ENCODE measurements around the gene ZNF554.
A peak's percentile ranks its signal among the peaks of the same experiment; 100 is the strongest.

The ZNF554 gene

DNA sequence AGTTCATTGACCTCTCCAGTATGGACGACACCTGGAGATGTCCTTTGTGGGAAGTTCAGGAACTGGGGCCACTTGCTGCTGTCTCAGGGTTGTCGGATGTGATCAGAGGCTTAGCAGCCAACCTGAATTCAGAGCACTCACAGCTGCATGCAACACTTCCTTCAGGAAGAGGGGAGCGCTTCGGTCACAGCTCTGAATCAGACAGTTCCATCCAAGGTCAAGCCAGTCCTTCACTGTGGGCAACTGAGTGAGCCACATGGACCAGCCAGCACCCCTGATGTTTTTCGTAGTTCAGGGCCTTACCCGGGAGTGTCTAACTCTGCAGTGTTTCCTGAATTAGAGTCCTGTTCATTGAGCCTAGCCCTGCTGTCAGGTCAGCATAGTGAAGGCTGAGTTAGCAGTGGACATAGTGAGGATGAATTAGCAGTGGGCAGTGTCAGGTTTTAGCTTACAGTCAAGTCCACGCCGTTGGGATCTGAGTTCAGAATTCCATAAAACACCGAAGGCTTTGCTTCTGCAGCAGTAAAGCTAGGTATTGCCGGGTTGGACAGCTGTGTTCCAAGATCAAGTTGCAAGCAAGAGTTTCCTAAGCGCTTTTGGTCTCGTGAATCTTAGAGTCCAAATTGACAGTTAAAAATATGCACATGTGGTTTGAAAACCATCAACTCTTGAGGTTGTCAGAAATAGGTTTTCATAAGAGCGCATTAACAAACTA, 26.7 kb downstream of the ZNF554 start:
- no peak overlapping the region for H3K4me3 ChIP-seq (ENCODE audit: low read length)
- TF ChIP-seq ZNF274 (IDR thresholded peaks at IDR 0.05; ENCODE audit: low read depth, low read length) = no peak

DNA sequence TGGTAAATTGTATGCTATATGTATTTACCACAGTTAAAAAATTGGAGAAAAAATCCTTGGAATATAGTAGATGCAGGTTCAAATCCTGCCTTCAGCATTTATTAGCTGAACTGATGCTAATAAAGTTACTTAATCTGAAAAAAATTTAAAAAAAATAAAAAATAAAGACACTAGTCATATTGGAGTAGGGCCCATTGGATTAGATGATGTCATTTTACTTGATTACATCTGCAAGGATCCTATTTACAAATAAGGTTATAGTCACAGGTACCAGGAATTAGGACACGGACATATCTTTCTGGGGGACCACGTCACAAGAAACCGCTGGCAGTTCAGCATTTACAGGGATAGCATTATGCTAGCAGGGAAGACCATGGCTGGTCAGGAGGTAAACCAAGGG, 27.8 kb downstream of the ZNF554 start:
- TF ChIP-seq ZNF274 (IDR thresholded peaks at IDR 0.05; ENCODE audit: low read depth, low read length) = no peak
- H3K4me3 ChIP-seq (ENCODE audit: low read length) = no peak overlapping the region

DNA sequence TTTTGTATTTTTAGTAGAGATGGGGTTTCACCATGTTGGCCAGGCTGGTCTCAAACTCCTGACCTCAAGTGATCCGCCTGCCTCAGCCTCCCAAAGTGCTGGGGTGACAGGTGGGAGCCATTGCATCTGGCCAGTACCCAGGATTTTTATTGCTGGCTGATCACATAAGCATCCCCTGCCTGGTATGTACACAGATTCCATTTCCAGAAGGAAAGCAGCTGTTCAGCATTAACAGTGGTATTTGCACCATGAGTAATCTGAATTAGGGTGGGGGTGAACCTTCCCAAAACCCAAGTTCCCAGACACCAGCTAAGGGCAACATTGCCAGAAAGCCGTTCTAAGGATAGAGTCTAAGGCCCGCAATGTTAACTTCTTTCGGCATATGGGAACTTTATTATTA, 28.9 kb downstream of the ZNF554 start:
- no peak overlapping the region for H3K4me3 ChIP-seq (ENCODE audit: low read length)
- no peak for TF ChIP-seq ZNF274 (IDR thresholded peaks at IDR 0.05; ENCODE audit: low read depth, low read length)

DNA sequence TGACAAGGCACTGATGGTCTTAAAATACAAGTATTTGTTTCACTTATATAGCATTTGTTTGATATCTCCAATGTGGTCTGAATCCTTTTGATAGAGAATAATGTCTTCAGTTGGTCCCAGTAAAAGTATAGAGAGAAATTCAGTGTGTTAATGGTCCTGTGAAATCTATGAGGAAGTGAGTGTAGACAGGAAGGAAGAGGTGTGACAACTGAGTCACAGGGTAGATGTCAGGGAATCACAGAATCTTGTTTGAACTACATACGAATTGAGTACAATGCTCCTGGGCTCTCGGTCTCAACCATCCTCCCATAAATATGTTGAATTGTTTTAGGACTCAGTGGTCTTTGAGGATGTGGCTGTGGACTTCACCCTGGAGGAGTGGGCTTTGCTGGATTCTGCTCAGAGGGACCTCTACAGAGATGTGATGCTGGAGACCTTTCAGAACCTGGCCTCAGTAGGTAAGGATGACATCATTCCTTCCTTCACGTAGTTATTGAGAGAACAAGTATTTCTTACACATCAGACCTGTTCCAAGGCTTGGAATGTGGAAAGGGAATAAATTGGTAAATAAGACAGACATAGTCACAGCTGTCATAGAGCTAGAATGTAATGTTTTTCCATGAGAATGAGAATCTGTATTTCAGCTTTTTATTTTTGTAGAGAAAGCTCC, 30.7 kb downstream of the ZNF554 start:
- no peak overlapping the region for H3K4me3 ChIP-seq (ENCODE audit: low read length)
- TF ChIP-seq ZNF274 (IDR thresholded peaks at IDR 0.05; ENCODE audit: low read depth, low read length) = no peak

DNA sequence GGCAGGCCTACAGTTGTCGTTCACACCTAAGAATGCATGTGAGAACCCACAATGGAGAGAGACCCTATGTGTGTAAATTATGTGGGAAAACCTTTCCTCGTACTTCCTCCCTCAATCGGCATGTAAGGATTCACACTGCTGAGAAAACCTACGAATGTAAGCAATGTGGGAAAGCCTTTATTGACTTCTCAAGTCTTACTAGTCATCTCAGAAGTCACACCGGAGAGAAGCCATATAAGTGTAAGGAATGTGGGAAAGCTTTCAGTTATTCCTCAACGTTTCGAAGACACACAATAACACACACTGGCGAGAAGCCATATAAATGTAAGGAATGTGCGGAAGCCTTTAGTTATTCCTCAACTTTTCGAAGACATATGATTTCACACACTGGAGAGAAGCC, 32.9 kb downstream of the ZNF554 start:
- H3K4me3 ChIP-seq (ENCODE audit: low read length) = no peak overlapping the region
- 0 out of 2 replicates have a peak, but pooled peaks have one; percentile 14 for TF ChIP-seq ZNF274 (IDR thresholded peaks at IDR 0.05; ENCODE audit: low read depth, low read length)

DNA sequence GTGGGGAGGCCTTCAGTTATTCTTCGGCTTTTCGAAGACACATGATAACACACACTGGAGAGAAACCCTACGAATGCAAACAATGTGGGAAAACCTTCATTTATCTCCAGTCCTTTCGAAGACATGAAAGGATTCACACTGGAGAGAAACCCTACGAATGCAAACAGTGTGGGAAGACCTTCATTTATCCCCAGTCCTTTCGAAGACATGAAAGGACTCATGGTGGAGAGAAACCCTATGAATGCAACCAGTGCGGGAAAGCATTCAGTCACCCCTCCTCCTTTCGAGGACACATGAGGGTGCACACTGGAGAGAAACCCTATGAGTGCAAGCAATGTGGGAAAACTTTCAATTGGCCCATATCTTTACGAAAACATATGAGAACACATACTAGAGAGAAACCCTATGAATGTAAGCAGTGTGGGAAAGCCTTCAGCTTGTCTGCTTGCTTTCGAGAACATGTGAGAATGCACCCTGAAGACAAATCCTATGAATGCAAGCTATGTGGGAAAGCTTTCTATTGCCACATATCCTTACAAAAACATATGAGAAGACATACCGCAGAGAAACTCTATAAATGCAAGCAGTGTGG, 33.4 kb downstream of the ZNF554 start:
- H3K4me3 ChIP-seq (ENCODE audit: low read length) = no peak overlapping the region
- TF ChIP-seq ZNF274 (IDR thresholded peaks at IDR 0.05; ENCODE audit: low read depth, low read length) = 0 out of 2 replicates have a peak, but pooled peaks have one; percentile 2

DNA sequence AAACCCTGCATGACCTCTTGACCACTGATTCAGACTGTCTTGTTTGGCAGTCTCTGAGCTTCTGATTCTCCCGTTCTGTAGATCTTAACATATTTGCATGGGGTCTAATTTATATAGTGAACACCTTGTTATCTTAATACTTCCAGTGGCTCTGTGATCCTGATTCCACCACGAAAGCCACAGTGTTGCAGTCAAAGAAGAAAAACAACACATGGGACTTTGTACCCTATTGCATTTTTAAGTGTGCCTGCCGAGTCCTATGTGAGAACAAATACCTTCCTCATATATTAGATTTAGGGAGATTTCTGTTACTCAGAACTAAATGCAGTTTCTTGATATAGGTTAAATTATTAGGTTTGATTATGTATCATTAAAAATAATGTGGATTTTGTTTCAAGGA, 35.2 kb downstream of the ZNF554 start:
- TF ChIP-seq ZNF274 (IDR thresholded peaks at IDR 0.05; ENCODE audit: low read depth, low read length) = no peak
- H3K4me3 ChIP-seq (ENCODE audit: low read length) = no peak overlapping the region

DNA sequence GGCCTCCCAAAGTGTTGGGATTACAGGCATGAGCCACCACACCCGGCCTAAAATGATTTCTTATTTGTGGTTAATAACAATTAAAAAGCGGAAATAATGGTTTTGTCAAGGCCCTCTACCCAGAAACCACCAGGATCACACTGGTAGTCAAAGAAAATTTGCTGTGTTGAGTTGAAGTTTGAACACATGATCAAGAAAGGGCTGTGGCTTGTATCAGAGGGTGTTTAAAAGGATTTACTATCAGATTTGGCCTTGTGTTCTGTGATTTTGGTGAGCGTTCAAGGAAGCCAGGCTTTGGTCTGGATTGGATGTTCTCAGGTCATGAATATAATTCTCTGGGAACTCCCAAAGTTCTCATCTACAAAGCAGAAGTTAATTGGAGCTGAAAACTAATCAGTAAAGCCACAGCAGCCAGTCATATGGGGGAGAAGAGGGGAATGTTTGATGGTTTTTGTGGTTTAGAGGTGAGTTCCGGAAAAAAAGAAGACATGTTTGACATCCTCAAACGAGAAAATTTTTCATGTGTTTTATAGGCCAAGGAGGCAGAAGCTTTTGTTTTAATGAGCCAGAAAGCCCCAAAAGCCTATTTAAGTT, 36.9 kb downstream of the ZNF554 start:
- TF ChIP-seq ZNF274 (IDR thresholded peaks at IDR 0.05; ENCODE audit: low read depth, low read length) = no peak
- no peak overlapping the region for H3K4me3 ChIP-seq (ENCODE audit: low read length)

DNA sequence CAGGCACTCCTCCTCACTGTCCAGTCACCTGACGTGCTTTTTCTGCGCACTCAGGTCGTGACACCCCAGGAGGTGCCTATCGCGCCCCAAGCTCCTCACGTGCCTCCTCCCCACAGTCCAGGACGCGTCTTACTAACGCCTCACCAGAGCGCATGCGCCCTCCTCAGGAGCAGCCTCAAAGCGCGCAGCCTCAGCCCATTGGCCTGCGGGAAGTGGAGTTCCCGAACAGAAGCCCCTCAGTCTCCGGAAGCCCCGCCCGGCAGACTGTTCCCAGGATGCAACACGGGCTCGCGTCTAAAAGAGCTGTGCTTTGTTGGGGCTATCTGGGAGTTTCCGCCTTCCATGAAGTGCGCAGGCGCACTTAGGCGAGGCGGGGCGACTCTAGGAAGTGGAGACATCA, 39.2 kb downstream of the ZNF554 start:
- H3K4me3 ChIP-seq (ENCODE audit: low read length) = no peak overlapping the region
- no peak for TF ChIP-seq ZNF274 (IDR thresholded peaks at IDR 0.05; ENCODE audit: low read depth, low read length)

DNA sequence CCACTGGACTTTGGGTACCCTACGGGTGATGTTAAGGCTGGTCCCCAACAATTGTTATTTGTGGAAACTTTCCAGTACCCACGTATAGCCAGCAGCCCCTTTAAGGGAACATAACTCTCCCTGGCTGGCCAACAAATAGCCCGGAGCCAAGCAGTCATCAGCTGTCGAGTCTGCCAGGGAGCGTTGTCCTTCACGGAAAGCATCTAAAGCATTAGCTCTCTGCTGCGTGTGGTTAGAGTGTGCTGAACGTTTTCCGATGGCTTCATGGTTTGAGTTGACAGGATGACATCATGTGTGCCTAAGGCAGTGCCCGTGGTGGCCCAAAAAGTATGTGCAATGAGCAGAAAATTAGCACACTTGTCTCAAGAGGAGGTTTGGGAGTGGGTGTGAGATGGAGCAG, 44.1 kb downstream of the ZNF554 start:
- no peak for TF ChIP-seq ZNF274 (IDR thresholded peaks at IDR 0.05; ENCODE audit: low read depth, low read length)
- no peak overlapping the region for H3K4me3 ChIP-seq (ENCODE audit: low read length)

DNA sequence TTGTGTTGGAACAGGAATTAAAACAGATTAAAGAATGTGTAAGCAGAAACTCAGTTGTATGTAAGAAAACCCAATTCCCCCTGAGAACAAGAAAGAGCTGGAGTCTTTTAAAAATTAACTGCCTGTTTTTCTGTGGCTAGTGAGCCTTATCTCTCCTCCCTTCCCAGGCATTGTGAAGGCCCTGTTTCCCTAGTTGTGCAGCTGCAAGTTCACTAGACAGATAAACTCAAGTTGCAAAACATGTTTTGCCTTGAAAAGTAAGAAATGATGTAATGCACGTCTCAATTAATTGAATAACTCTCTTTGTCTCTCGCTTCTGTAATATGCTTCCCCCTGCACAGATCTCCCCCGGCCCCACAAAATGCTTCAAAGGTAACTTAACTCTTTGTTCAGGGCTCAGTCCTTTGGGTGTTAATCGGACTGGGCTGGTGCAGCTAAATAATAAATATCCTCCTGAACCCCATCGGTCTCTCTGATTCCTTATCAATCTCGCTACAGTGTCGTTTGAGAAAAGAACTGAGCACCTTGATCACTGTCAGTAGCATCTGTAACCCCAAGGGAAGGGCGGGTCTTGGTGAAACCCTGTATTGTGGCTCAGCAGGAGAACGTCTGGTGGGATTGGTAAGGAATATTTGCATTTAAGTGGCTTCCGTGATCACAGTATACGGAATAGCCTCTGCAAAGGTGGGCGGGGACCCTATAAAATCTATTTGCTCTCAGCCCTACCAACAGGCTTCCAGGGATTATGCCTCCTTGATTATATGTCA, 45.8 kb downstream of the ZNF554 start:
- no peak overlapping the region for H3K4me3 ChIP-seq (ENCODE audit: low read length)
- no peak for TF ChIP-seq ZNF274 (IDR thresholded peaks at IDR 0.05; ENCODE audit: low read depth, low read length)

DNA sequence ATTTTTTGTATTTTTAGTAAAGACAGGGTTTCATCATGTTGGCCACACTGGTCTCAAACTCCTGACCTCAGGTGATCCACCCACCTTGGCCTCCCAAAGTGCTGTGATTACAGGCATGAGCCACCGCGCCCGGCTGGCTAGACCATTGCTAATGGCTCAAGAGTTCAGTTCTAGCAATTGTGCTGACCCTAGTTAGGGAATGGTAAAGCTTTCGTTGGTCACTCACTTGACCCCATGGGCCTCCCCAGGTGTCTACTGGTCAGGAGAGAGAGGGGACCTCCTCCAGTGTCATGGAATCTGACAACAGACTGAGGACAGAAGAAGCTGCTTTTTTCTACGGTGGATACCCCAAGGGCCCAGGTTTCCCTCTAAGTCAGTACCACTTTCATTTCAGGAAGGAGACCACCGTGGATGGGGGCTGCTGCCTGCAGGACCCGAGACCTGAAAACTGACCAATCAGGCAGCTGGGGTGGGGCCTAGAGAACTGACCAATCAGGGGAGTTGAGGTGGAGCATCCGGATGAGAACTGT, 46.9 kb downstream of the ZNF554 start:
- no peak for TF ChIP-seq ZNF274 (IDR thresholded peaks at IDR 0.05; ENCODE audit: low read depth, low read length)
- H3K4me3 ChIP-seq (ENCODE audit: low read length) = no peak overlapping the region

DNA sequence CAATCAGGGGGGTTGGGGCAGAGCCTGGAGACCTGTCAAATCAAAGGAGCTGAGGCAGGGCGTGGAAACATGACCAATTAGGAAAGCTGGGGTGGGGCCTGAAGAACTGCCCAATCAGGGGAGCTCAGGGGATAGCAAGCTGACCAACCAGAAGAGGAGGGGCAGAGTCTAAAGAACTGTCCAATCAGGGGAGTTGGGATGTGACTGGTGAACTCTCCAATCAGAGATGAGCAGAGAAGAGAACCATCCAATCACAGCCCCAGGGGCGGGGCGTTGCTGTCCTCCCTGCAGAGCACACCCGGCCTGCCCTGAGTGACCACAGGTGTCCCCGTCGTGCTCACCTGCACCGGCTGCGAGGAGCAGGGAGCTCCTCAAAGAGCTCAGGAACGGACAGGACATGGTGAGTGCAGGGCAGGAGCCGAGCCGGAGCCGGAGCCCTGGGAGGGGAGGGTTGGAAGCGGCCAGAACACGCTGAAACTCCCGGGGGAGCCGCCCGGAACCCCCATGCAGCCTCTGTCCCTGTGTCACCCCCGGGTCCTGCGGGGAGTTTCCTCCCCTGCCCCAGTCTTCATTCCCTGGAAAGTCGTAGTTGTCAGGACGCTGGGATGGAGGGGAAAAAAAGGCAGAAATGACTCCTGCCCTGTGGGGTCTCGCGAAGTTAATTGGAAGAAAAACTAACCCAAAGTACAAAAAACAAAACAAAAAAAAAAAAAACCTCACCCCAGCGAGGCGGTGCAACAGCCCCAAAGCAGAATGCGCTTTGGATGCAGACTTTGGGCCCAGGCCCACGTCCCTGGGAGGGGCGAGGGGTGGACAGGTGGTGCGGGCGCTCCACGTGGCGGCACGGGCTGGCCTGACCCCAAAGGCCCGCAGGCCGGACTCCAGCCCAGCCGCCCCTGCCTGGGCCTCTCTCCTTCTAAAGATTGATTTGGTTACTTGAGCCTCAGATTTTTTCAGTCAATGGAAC, 47.6 kb downstream of the ZNF554 start, which contains the start of gene ZNF556:
Gene ZNF556, plus strand, starts transcription at position 311 of the 967 bp plus-strand sequence. Its CDS starts 87 bp downstream, at position 398.
- no peak for TF ChIP-seq ZNF274 (IDR thresholded peaks at IDR 0.05; ENCODE audit: low read depth, low read length)
- H3K4me3 ChIP-seq (ENCODE audit: low read length) = peak within 1 kb of the TSS; percentile 16; the same call in 1 of the 2 replicates

Measured in GM08714 (cell line).